ENCODE data around the gene C10orf90. TPM values are rescaled to one million over a fixed set of nuclear protein-coding genes. Genes with fewer than 3 reads are reported as not detected.

Gene C10orf90
- total and polyA plus RNA-seq, 4 donors, result 0.05 to 0.25 TPM; not detected in 2

DNA sequence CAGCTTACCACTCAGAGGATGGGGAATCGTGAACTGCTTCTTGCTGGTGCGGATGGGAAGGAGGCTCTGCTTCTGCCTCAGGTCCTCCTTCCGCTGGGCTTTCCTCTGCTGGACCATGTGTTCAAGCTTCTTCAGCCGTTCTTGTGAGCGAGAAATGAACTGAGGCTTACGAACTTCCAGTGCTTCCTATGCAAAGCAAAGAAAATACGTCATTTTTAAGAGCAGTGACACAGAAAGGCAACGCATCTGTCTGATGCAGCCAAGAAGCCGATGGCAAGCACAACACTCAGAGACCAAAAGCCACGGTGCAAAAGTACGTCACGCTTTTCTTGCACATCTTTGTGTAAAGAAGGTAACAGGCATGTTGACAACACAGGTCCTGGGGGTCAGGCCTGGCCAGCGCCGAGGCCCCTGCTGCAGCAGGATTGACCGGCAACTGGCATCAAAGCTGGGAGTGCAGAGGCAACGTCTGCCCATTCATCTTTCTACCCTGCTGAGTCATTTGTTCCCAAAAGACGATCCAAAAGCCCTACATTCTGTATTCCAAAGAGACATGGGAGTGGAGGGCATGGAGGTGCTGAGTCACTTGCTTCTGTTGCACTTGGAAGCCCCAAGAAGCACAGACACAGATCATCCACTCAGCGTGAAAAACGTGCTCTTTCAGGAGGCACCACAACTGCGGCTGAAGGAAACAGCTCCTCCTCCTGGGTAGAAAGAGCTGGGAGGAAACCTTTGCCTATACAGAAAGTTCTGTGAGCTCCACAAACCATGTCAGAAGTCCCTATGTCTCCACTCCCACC is 211.3 kb downstream of the C10orf90 start:
- TF ChIP-seq HNF4A (conservative IDR thresholded peaks at IDR 0.05) (no peak), SP1 (IDR thresholded peaks at IDR 0.05) (no peak), FOXA2 (IDR thresholded peaks at IDR 0.05) (no peak), RXRA (IDR thresholded peaks at IDR 0.05) (no peak), GABPA (IDR thresholded peaks at IDR 0.05 in 1 of 2, conservative IDR thresholded peaks at IDR 0.05 in 1 of 2) (no peak), EGR1 (IDR thresholded peaks at IDR 0.05; ENCODE audit: low read depth in 2 of 2) (no peak)
- TF ChIP-seq, protein P1, sequence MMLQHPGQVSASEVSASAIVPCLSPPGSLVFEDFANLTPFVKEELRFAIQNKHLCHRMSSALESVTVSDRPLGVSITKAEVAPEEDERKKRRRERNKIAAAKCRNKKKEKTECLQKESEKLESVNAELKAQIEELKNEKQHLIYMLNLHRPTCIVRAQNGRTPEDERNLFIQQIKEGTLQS (IDR thresholded peaks at IDR 0.05), result no peak
- TF ChIP-seq, protein P2, sequence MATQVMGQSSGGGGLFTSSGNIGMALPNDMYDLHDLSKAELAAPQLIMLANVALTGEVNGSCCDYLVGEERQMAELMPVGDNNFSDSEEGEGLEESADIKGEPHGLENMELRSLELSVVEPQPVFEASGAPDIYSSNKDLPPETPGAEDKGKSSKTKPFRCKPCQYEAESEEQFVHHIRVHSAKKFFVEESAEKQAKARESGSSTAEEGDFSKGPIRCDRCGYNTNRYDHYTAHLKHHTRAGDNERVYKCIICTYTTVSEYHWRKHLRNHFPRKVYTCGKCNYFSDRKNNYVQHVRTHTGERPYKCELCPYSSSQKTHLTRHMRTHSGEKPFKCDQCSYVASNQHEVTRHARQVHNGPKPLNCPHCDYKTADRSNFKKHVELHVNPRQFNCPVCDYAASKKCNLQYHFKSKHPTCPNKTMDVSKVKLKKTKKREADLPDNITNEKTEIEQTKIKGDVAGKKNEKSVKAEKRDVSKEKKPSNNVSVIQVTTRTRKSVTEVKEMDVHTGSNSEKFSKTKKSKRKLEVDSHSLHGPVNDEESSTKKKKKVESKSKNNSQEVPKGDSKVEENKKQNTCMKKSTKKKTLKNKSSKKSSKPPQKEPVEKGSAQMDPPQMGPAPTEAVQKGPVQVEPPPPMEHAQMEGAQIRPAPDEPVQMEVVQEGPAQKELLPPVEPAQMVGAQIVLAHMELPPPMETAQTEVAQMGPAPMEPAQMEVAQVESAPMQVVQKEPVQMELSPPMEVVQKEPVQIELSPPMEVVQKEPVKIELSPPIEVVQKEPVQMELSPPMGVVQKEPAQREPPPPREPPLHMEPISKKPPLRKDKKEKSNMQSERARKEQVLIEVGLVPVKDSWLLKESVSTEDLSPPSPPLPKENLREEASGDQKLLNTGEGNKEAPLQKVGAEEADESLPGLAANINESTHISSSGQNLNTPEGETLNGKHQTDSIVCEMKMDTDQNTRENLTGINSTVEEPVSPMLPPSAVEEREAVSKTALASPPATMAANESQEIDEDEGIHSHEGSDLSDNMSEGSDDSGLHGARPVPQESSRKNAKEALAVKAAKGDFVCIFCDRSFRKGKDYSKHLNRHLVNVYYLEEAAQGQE (IDR thresholded peaks at IDR 0.05), result no peak
- Histone ChIP-seq H3K27ac (ENCODE audit: low read depth in 1 of 2, low read length in 2 of 2) (no peak overlapping the region), H3K9me3 (ENCODE audit: control insufficient read depth in 4 of 4, low read length in 3 of 4) (no peaks in the 10 kb centered on the region), H3K4me3 (ENCODE audit: low read depth in 1 of 3, low read length in 3 of 3) (no peak overlapping the region), H3K36me3 (ENCODE audit: control insufficient read depth in 4 of 4, insufficient read depth in 3 of 4, low read depth in 1 of 4, low read length in 3 of 4) (no peaks in the 10 kb centered on the region), H3K27me3 (ENCODE audit: control insufficient read depth in 4 of 4, insufficient read depth in 4 of 4, low read length in 3 of 4) (peaks cover 0 to 7% (median 0%) of the 10 kb centered on the region in 4 donors), H3K4me1 (ENCODE audit: control insufficient read depth in 4 of 4, insufficient read depth in 4 of 4, low read length in 3 of 4) (no peaks in the 10 kb centered on the region), H3K9ac (ENCODE audit: low read depth in 1 of 2, low read length in 2 of 2) (no peak overlapping the region)
- no peak for DNase-seq (ENCODE audit: low spot score)
- WGBS, result 65% methylated on average over 20 of the region's 20 CpGs

DNA sequence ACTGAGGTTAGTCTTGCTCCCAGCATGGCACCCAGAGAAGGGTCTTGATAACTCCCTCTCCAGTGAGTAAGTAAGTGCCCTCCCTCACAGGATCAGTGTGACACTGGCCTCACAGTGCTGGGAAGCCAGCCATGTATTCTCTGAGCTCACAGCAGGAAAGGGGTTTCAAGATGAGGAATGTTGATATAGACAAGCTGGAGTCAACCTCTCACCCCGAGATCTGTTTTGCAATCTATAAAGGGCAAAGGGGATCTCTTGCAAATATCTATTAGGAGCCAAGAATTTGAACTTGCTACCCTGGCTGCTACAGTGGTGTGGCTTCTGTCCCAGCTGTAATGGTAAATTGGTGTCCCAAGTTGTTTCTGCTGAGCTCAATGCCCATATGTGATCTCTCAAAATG is 212.0 kb downstream of the C10orf90 start:
- 15% methylated on average over 1 of the region's 1 CpG for WGBS
- no peak overlapping the region for H3K9ac ChIP-seq (ENCODE audit: low read depth in 1 of 2, low read length in 2 of 2)
- H3K4me3 ChIP-seq (ENCODE audit: low read depth in 1 of 3, low read length in 3 of 3), result no peak overlapping the region
- H3K4me1 ChIP-seq (ENCODE audit: control insufficient read depth in 4 of 4, insufficient read depth in 4 of 4, low read length in 3 of 4), result no peaks in the 10 kb centered on the region
- peaks cover 0 to 7% (median 0%) of the 10 kb centered on the region in 4 donors for H3K27me3 ChIP-seq (ENCODE audit: control insufficient read depth in 4 of 4, insufficient read depth in 4 of 4, low read length in 3 of 4)
- H3K36me3 ChIP-seq (ENCODE audit: control insufficient read depth in 4 of 4, insufficient read depth in 3 of 4, low read depth in 1 of 4, low read length in 3 of 4), result no peaks in the 10 kb centered on the region
- H3K27ac ChIP-seq (ENCODE audit: low read depth in 1 of 2, low read length in 2 of 2), result no peak overlapping the region
- TF ChIP-seq EGR1 (IDR thresholded peaks at IDR 0.05; ENCODE audit: low read depth in 2 of 2), result no peak
- TF ChIP-seq, protein P2 (IDR thresholded peaks at IDR 0.05), result no peak
- TF ChIP-seq RXRA (IDR thresholded peaks at IDR 0.05), result peak in 1 of 2 donors; percentile 40
- peak; percentile 29 to 36 for TF ChIP-seq HNF4A (conservative IDR thresholded peaks at IDR 0.05)
- no peak for DNase-seq (ENCODE audit: low spot score)
- H3K9me3 ChIP-seq (ENCODE audit: control insufficient read depth in 4 of 4, low read length in 3 of 4), result no peaks in the 10 kb centered on the region

Measured in liver (tissue), 9 donors.